Retina (tissue), 1 donor: Measurements from ENCODE around the gene RCOR1.
"Not testable (repeated sequence)": the region's sequence is repeated elsewhere in the genome, so short reads cannot be mapped to it uniquely, and the experiment has no call there.

ENCODE experiments used
- DNase-seq: peaks from one replicate; pipeline ENCODE4 v3.0.0-alpha.2; 2016

Gene RCOR1

DNA sequence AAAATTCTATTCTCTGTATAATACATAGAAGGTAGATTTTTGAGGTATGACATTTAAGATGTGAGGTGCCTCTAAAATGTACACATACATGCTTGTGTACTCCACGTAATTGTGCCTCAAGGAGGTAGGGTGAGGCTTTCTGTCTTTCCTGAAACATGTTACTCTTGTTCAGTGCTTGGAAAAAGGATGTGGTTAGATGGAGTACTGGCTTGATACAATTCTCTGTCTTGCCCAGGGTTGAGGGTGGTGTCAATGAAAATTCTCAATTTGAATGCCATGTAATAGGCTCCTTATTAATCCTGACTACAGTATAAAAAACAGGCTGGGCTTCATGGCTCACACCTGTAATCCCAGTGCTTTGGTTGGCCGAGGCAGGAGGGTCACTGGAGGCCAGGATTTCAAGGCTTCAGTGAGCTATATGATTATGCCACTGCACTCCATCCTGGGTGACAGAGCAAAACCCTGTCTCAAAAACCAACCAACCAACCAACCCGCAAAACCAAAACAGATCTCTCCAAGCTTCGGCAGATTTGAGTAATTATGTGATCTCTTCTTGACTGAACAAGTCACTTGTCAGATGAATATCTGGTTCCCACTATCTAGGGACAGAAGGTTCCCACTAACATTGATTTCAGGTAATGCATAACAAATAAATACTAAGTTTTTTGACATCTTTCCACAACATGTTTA is 41.6 kb downstream of the RCOR1 start:
- DNase-seq = no peak

DNA sequence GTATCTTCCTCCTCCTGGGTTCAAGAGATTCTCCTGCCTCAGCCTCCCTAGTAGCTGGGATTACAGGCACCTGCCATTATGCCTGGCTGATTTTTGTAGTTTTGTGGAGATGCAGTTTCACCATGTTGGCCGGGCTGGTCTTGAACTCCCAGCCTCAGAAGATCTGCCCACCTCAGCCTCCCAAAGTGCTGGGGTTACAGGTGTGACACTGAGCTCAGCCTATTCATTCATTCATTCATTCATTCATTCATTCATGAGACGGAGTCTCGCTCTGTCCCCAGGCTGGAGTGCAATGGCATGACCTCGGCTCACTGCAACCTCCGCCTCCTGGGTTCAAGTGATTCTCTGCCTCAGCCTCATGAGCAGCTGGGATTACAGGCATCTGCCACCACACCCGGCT is 47.2 kb downstream of the RCOR1 start:
- not testable (repeated sequence) for DNase-seq

DNA sequence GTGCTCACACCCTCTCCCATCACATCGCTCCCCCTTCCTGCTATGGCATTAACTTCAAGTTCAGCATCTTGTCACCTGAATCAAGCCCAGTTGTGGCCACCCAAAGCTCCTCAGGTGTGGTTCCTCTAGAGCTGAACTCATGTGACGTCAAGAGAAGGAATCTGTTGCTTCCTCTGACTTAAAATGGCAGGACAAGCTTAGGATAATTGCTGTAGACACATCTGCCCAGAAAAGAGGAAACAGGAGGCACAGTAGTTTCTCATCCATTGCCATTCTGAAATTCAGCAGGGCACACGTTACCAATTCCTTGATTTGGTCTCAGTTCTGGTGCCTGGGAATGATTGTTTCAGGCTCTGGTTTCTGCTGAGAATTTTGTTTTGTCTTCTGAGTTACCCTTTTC is 52.1 kb downstream of the RCOR1 start:
- no peak for DNase-seq

DNA sequence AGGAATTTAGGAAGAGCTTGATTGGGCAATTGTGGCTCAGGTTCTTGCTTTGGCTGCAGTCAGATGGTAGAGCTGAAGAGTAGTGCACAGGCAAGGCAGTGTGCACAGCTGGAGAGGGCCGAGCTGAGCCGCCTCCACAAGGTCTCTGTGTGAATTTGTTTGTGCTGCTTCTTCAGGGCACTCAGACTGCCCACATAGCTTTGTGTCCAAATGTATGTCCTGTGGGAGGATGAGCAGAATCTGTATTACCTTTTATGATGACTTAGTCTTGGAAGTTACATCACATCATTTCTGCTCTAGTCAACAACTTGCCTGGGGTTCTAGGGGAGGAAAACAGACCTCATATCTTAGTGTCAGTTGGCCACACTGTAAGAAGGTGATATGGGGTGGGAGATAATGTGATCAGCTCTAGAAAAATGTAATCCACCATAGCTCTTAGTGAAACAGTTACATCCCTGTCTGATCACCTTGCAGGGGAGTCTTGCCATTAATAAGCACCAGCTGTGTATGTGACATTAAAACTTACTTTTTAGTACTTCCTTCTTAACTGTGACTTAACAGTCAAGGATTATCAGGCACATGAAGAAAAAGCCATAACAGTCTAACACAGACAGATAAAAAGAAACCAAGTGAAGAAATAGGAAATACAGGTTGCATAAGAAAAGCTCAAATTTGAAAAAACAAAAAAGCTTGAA is 53.4 kb downstream of the RCOR1 start:
- no peak for DNase-seq

DNA sequence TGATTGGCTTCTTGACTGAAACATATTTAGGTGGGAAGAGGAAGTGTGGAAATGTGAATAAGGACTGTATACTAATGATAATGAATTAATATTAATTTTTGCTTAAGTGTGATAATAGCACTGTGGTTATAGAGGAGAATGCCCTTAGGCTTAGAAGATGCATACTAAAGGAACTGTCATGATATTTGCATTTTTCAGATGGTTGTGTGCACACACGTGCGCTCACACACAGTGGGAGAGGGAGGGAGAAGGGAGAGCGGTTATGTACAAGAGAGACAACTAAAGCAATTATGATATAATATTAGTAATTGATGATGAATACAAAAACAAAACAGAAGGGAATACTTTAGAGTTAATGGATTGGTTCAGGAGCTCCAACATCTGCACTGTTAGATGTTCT is 54.2 kb downstream of the RCOR1 start:
- DNase-seq = no peak

DNA sequence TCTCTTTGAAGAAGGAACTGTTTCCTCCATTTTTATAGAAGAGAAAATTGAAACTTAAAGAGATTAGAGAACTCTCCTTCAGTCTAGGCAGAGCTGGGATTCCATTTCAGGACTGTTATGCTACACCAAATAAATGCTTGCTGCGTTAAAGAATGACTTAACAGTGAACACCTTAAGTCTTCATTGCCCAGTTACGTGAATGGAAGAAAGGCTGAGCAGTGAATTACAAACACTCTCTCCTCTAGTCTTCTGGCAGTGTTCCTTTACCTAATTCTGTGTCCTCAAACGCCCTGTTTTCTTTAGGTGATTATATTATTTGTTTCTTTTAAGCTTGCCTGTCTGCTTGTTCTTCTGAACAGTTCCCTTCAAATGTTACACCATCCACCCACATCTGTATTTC is 59.7 kb downstream of the RCOR1 start:
- DNase-seq = no peak

DNA sequence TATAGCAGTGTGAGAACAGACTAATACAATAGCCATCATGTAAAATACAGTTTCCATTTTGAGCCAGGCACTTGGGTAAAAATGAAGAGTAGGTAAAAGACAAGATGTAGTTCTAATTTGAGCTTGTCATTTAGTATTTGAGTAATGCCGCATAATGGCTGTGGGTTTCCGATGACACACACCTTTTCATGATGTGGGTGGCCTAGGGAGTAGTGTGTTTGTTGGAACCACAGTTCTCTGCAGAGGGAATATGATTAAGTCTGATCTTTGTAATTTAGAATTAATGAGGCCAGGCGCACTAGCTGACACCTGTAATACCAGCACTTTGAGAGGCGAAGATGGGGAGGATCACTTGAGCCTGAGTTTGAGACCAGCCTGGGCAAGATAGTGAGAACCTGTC is 61.8 kb downstream of the RCOR1 start:
- no peak for DNase-seq

DNA sequence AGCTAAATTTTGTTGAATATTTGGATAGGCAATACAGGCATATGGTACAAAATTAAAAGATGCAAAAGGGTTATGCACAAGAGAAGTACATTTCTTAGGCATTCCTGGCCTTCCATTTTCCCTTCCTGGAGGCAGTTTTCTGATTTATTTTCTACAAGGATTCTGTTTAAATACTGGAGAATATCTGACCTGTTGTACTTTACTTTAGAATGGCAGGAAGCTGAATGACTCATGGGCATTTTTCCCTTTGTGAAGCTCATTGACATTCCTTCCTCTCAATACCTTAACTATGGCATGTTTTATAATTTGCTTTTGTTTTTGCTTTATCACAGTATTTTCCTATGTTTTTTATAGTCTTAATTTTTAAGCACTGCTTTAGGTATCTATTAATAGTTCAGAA is 62.7 kb downstream of the RCOR1 start:
- DNase-seq = no peak

DNA sequence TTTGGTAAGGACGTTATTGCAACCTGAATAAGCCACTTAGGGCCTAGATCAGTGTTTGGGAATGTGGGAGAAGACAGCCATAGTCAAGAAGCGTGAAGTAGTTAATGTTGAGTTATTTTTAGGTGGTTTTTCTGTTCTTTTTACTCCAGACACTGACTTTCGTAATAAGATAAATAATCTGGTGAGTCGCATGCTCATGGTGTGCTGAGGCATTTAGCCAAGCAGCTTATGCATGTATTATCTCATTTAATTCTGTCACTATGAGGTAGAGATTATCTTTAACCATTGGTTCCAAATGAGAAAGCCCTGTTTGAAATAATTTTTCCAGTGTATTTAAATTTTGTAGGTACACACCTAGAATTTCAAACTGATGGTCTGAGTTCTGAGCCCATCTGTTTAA is 67.3 kb downstream of the RCOR1 start:
- no peak for DNase-seq

DNA sequence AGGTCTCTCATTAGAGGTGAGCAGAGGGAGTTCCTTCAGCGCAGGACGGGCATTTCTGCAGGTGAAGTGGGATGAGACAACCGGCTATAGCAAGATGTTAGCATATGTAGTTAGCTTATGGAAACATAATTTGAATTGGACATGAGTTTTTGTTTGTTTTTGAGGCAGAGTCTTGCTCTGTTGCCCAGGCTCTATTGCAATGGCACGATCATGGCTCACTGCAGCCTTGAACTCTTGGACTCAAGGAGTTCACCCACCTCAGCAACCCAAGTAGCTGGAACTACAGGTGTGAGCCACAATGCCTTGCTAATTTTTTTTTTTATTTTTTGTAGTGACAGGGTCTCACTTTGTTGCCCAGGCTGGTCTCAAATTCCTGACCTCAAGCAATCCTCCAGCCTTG is 69.2 kb downstream of the RCOR1 start:
- DNase-seq = no peak

DNA sequence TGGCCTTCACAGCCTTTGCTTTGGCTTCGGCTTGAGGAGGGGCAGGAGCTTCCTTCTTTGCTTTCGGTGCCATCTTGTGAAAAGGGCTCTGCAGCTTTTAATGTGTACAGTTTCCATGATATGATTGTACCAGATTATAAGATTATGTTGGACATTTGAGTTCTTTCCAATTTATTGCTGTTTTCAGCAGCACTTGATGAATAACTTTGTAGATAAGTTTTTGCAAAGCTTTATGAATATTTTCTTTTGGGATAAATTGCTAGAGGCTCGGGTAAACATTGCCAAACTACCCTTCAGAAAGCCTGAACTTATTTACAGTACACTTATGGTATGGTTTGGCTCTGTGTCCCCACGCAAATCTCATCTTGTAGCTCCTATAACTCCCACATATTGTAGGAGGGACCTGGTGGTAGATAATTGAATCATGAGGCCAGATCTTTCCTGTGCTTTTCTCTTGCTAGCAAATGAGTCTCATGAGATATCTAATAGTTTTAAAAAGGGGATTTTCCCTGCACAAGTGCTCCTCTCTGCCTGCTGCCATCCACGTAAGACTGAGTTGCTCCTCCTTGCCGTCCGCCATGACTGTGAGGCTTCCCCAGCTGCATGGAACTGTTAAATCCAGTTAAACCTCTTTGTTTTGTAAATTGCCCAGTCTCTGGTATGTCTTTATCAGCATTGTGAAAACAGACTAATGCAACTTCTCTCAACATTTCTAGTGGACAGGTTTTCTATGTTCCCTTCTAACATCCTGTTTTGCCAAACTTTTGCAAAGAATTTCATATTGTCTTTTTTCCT is 70.4 kb downstream of the RCOR1 start:
- no peak for DNase-seq

DNA sequence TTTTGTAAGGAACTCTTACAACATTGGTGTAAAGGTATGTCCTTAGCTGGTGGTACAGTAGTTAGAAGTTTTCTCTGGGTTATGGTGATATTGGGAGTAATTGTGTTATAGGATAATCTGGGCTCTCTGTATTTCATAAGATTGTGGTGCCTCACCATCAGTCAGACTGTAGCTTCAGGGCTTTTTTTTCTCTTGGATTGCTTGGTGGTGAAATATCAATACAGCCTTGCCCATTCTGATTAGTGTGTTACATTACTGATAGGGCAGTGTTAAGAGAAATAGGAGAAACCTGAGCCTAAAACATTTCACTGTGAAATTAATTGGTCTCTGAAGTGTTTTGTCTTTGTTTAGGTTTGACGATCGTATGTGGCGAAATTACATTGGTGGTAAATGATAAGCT is 71.0 kb downstream of the RCOR1 start:
- DNase-seq = no peak

DNA sequence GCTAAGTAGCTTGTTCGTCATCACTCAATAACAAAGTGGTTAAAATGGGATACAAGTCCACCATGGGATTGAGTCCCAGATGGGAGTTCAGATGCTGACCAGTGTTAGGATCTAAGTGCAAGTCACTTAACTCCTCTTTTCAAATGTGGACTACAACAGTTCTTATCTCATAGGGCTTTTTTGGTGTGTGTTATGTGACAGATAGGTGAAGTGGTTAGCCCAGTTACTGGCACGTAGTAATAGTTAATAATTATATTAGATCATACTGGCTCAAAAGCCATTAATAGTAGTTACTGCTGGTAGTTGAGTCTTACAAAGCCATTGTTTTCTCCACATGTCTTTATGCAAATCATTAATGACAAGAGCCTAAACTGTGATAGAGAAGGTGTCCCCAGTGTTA is 73.2 kb downstream of the RCOR1 start:
- no peak for DNase-seq

DNA sequence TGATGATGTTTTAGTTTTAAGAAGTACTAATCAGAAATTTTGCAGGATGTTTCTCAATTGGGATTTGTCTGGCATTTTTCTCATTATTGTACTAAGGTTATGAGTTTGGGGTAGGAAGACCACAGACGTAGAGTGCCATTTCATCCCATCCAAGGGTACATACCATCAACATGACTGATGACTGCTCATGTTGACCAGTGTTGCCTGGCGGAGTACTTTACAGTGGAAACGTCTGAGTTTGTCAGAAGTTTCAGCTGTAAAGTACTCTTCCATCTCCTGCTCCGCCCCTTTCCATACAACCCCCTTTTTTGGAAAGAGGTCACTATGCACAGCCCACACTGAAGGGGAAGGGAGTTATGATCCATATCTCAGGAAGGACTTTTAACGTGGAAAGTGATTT is 74.2 kb downstream of the RCOR1 start:
- no peak for DNase-seq

DNA sequence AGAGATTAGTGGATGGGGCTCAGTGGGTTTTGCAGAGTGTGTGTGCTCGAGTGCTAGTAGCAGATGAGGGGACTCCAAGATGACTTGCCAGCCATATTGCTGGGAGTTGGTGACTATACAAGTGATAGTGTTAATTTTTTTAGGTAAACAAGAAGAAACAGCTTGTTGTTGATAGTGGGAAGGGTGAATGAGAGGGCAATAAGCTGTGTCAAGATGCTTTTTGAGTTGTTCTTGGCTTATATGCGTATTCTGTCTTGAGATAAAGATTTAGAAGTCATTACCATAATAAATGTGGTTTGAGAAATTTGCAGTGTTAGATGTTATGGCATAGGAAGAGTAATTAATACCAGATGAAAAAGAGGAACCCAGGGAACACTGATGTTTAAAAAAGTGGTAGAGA is 75.3 kb downstream of the RCOR1 start:
- DNase-seq = no peak

DNA sequence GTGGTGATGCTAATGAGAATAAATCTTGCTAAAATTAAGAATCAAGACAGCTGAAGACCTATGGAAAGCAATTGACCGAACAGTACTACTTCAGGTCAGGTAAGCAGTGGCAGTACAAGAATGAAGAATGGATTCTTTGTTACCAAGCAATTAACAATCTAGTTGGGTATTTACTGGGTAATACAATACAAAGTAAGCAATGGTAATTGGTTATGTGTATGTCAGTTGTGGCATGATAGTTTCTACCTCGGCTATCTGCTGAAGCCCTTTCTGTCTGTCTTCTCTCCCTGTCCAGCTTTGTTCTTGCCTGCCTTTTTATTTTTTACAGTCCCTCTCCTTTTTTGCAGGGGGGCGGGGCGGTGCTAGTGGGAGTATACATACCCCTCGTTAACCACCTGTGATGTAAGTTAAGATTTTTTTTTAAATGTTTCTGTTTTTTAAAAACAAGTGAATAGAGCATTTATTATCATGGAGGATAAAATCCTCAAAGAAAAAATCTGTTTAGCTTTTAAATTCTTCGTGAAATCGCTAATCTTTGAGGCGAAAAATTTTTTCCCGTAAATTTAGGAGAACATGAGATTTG is 75.9 kb downstream of the RCOR1 start:
- no peak for DNase-seq

DNA sequence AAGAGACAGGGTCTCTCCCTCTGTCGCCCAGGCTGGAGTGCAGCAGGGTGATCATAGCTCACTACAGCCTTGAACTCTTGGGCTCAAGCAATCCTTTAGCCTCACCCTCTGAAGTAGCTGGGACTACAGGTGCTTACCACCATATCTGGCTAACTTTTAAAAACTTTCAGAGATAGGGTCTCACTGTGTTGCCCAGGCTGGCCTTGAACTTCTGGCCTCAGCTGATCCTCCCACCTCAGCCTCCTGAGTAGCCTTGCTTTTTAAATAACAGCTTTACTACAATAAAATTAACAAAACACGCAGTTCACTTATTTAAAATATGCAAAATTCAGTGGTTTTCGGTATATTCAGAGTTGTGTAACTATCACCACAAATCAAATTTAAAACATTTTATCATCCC is 79.0 kb downstream of the RCOR1 start:
- no peak for DNase-seq

DNA sequence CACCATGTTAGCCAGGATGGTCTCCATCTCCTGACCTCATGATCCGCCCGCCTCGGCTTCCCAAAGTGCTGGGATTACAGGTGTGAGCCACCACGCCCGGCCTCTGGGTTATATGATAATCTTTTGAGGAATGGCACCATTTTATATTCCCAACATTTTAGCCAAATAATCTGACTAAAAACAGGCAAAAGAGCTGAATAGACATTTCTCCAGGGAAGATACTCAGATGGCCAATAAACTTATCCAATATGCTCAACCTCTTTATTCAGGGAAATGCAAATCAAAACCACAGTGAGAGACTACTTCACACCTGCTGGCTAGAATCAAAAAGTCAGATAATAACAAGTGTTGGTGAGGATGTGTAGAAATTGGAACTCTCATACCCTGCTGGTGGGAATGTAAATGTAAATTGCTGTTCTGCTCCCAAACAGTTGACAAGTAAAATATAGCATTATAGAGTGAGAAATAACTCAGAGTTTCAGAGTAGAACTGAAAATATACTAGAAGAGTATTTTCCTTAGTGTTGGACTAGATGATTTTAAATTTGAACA is 80.0 kb downstream of the RCOR1 start:
- no peak for DNase-seq

DNA sequence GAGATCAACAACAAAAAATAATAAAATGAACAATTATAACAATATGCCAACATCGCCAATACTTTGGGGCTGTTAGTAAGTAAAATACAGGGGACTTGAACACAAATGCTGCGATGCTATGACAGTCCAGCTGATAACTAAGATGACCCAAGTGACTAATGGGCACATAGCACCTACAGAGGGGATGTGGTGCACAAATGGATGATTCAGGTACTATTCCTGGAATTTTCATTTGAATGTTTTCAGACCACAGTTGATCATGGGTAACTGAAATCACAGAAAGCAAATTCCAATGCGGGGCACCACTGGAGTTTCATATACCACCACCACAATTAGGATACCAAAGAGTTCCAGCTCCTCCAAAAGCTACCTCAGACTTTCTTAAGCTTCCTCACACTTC is 82.9 kb downstream of the RCOR1 start:
- DNase-seq = no peak

DNA sequence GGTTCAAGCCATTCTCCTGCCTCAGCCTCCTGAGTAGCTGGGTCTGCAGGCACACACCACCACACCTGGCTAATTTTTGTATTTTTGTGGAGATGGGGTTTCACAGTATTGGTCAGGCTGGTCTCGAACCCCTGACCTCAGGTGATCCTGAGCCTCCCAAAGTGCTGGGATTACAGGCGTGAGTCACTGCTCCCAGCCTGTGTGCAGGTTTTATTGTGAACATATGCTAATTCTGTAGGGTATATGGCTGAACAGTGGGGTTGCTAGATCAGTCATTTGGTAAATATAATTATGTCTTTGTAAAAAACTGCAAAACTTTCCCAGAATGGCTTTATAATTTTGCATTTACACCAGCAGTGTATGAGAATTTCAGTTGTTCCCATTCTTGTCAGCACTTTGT is 85.9 kb downstream of the RCOR1 start:
- no peak for DNase-seq

DNA sequence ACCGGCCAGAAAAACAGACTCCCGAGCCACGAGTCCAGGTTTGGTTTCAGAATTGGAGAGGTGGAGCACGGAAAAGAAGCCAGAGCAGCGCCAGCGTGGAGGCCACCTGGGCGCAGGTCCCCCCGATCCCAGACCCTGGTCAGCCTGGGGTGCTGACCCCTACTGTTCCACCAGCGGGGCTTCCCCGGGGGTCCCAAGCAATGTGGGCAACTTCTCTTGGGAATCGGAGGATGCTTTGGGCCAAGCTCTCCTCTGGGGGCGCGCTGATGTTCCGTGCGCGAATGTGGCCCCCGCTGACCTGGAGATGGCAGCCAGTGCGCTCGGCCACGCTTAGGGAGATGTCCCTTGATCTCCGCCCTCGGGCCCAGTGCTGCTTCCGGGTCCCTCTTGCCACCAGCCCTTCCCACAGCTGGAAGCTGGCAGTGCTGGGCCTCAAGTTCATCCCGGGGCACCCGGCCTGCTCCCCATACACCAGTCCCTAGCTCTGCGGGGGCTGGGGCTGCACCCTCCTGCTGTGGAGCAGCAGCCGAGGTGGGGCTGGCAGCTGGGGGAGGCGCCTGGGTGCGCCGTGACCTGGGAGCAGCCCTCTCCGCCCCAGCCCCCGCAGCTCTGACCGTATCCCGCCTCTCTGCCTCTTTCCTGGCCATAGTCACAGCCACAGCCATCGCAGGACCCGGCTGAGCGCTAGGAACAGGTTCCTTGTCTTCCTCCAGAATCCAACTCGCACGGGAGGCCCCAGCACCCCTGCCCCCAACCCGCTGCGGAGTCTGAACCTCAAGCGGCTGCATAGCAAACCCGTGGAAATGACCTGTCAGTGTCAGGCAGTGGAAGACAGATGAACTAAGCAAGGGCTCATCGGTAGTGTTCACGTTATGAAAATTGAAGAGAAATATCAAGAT is 91.2 kb downstream of the RCOR1 start:
- DNase-seq = peak; percentile 18

DNA sequence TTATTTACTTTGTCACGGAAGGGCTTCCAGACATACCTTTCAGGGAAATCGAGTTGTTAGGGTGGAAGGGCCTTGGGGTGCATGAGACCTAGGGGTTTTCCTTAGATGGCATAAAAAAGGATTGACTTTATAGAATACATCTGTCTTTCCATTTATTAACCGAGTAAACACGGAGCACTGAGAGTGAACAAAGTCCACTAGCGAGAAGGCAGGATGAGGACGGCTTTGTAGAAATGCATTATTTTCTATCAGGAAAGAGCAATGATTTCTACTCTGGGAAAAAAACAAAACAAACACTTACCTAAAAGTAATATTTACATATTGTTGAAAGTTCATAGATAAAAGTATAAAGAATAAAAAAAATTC is 91.8 kb downstream of the RCOR1 start:
- no peak for DNase-seq
